IPS-20b (cell line): ENCODE data around the gene PRKCSH.

Experiments
- H3K27ac ChIP-seq: one replicate; pipeline ENCODE4 v1.5.1; 2013; ENCODE audit warnings: low read length
- H3K27me3 ChIP-seq: 2 replicates; pipeline ENCODE4 v1.6.1; 2013; ENCODE audit warnings: mild to moderate bottlenecking, low read length, inconsistent platforms; ENCODE audit not compliant: insufficient read depth
- H3K36me3 ChIP-seq: 2 replicates; pipeline ENCODE4 v1.6.1; 2013; ENCODE audit warnings: low read depth, mild to moderate bottlenecking, inconsistent platforms, low read length, moderate library complexity; ENCODE audit not compliant: insufficient read depth
- H3K4me1 ChIP-seq: 2 replicates; pipeline ENCODE4 v1.6.1; 2013; ENCODE audit warnings: mild to moderate bottlenecking, control low read depth, inconsistent platforms, low read length, moderate library complexity; ENCODE audit not compliant: insufficient read depth
- H3K4me3 ChIP-seq: 2 replicates; pipeline ENCODE4 v1.5.1; 2013; ENCODE audit warnings: mild to moderate bottlenecking, low read length, inconsistent platforms
- H3K9ac ChIP-seq: 2 replicates; pipeline ENCODE4 v1.6.1; 2013; ENCODE audit warnings: low read depth, mild to moderate bottlenecking, inconsistent platforms, low read length, moderate library complexity
- H3K9me3 ChIP-seq: 2 replicates; pipeline ENCODE4 v1.6.1; 2013; ENCODE audit warnings: mild to moderate bottlenecking, low read depth, low read length, inconsistent platforms; ENCODE audit not compliant: insufficient read depth

The PRKCSH gene

DNA sequence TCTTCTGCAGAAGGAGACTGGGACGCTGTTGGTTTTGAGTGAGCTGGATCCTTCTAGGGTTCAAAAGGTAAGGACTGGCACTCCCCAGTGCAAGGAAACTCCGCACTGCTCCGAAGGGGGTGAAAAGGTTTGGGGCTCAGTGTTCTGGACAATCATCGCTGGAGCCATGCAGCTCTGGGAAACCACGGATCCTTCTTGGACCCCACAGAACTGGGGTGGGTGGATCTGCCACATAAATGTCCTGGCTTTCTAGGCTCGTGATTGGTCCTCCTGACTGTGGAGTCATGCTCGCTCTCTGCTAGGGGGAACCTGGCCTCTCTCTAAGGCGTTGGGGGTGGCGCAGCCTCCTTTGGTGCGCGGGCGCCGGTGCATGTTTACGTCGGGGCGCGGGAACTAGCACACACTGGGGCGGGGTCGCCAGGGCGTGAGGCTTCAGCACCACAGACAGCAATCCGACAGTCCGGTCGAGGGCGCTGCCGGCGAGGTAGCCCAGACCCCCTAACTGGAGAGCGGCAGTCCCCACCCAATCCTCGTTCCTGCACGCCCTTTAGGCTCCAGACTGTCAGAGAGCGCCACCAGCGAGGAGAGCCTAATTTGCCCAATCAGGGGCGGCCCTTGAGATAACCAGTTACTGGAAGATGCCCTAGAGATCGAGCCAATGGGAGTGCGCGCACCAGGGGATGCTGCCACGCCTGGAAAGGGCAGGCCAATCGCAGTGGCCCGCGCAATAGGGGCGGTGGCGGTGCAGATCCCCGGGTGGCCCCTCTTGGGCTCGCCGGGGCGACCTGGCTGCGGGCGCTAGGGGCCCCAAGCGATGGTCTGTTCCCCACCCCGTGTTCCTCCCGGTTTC, 46.3 kb downstream of the PRKCSH start:
- Histone ChIP-seq H3K4me1 (no peaks in the 10 kb centered on the region), H3K4me3 (peak overlapping the region; percentile 51; the same call in 1 of the 2 replicates), H3K27ac (no peak overlapping the region), H3K9me3 (no peaks in the 10 kb centered on the region; the same call in 1 of the 2 replicates), H3K27me3 (peaks cover 52% of the 10 kb centered on the region), H3K9ac (no peak overlapping the region), H3K36me3 (no peaks in the 10 kb centered on the region)

- H3K9ac ChIP-seq, result no peak overlapping the region
- H3K4me3 ChIP-seq, result peak overlapping the region; percentile 51; the same call in 1 of the 2 replicates
- H3K4me1 ChIP-seq, result no peaks in the 10 kb centered on the region
- H3K27ac ChIP-seq, result no peak overlapping the region
- no peaks in the 10 kb centered on the region for H3K36me3 ChIP-seq
- no peaks in the 10 kb centered on the region; the same call in 1 of the 2 replicates for H3K9me3 ChIP-seq
- H3K27me3 ChIP-seq, result peaks cover 52% of the 10 kb centered on the region
Observed at GRCh38 chr19:11482384-11483050, 47.1 kb downstream of the PRKCSH start.

- no peak overlapping the region for H3K27ac ChIP-seq
- H3K27me3 ChIP-seq, result peaks cover 44% of the 10 kb centered on the region
- no peak overlapping the region for H3K4me3 ChIP-seq
- H3K9me3 ChIP-seq, result no peaks in the 10 kb centered on the region; the same call in 1 of the 2 replicates
- no peaks in the 10 kb centered on the region for H3K36me3 ChIP-seq
- no peak overlapping the region for H3K9ac ChIP-seq
- H3K4me1 ChIP-seq, result no peaks in the 10 kb centered on the region
Observed at GRCh38 chr19:11483366-11484111, 48.1 kb downstream of the PRKCSH start.

- Histone ChIP-seq H3K27ac (no peak overlapping the region), H3K4me3 (no peak overlapping the region), H3K36me3 (no peaks in the 10 kb centered on the region), H3K9me3 (no peaks in the 10 kb centered on the region), H3K4me1 (no peaks in the 10 kb centered on the region), H3K27me3 (peaks cover 27% of the 10 kb centered on the region), H3K9ac (no peak overlapping the region)
Observed at GRCh38 chr19:11485245-11485837, 49.9 kb downstream of the PRKCSH start.

- no peak overlapping the region for H3K4me3 ChIP-seq
- no peak overlapping the region for H3K27ac ChIP-seq
- H3K36me3 ChIP-seq, result no peaks in the 10 kb centered on the region
- no peaks in the 10 kb centered on the region for H3K4me1 ChIP-seq
- no peak overlapping the region for H3K9ac ChIP-seq
- H3K9me3 ChIP-seq, result no peaks in the 10 kb centered on the region
- peaks cover 12% of the 10 kb centered on the region for H3K27me3 ChIP-seq
Observed at GRCh38 chr19:11486661-11487503, 51.4 kb downstream of the PRKCSH start.

- Histone ChIP-seq H3K4me1 (no peaks in the 10 kb centered on the region), H3K4me3 (no peak overlapping the region), H3K27ac (no peak overlapping the region), H3K36me3 (no peaks in the 10 kb centered on the region), H3K9ac (no peak overlapping the region), H3K9me3 (no peaks in the 10 kb centered on the region), H3K27me3 (no peaks in the 10 kb centered on the region)
Observed at GRCh38 chr19:11489378-11489777, 53.9 kb downstream of the PRKCSH start.

DNA sequence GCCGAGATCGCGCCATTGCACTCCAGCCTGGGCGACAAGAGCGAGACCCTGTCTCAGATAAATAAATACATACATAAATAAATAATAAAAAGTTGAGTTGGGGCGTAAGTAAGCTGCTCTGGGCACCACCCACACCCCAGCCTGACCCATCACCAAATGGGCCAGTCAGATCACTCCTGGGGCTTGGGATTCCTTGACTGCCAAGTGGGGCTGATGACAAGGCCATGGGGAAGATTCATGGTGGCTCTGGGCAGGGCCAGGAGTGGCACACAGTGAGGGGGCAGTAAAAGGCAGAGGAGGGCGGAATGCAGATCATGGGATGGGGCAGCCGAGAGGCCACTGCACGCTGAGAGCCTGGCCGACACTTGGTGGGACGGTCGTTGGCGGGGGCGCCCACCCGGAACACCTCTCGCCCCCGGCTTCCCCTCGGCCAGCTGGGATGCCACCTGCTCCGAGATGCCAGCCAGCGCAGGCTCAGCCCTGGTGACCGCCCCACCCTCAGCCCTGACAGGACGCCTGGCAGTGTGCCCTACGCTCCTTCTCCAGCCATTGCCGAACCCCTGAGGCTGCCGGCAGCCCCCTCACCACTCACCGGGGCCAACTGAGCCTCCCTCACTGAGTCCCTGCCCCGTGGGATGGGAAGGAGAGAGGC, 59.3 kb downstream of the PRKCSH start:
- Histone ChIP-seq H3K27me3 (no peaks in the 10 kb centered on the region), H3K4me3 (no peak overlapping the region), H3K9ac (no peak overlapping the region), H3K4me1 (no peaks in the 10 kb centered on the region), H3K9me3 (no peaks in the 10 kb centered on the region), H3K36me3 (peaks cover 3% of the 10 kb centered on the region; the same call in 1 of the 2 replicates), H3K27ac (no peak overlapping the region)

- Histone ChIP-seq H3K27ac (no peak overlapping the region), H3K9ac (no peak overlapping the region), H3K9me3 (no peaks in the 10 kb centered on the region), H3K36me3 (peaks cover 3% of the 10 kb centered on the region; the same call in 1 of the 2 replicates), H3K4me3 (no peak overlapping the region), H3K4me1 (no peaks in the 10 kb centered on the region), H3K27me3 (no peaks in the 10 kb centered on the region)
Observed at GRCh38 chr19:11495481-11495880, 60.0 kb downstream of the PRKCSH start.

DNA sequence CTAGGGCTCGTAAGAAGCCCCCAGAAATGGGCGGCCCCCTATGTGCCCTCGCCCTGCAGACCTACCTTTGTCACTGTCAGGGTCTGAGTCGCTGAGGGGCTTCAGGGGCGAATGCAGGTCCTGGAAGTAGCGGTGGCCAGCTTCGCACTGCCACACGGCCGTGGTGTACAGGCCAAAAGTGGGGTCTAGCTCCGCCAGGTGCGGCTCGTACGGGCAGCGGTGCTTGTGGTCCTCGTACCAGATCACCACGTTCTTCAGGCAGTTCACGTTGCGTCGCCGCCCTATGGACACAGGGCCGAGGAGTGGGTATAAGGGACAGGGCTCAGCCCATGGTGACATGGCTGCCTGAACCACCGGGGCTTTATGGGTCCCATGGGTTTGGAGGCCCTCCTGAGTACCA, 60.5 kb downstream of the PRKCSH start:
- Histone ChIP-seq H3K27ac (no peak overlapping the region), H3K9me3 (no peaks in the 10 kb centered on the region), H3K9ac (no peak overlapping the region), H3K4me1 (no peaks in the 10 kb centered on the region), H3K27me3 (no peaks in the 10 kb centered on the region), H3K36me3 (peaks cover 3% of the 10 kb centered on the region; the same call in 1 of the 2 replicates), H3K4me3 (no peak overlapping the region)

GRCh38 chr19:11496391-11497163, 61.1 kb downstream of the PRKCSH start:
- Histone ChIP-seq H3K9ac (no peak overlapping the region), H3K27ac (no peak overlapping the region)

More at GRCh38 chr19:11496391-11497163, 61.1 kb downstream of the PRKCSH start:
- peaks cover 3% of the 10 kb centered on the region; the same call in 1 of the 2 replicates for H3K36me3 ChIP-seq
- no peaks in the 10 kb centered on the region for H3K9me3 ChIP-seq
- no peaks in the 10 kb centered on the region for H3K27me3 ChIP-seq
- no peaks in the 10 kb centered on the region for H3K4me1 ChIP-seq
- H3K4me3 ChIP-seq, result no peak overlapping the region
